H1 (cell line): ENCODE data around the gene ARHGAP8. TPM values are rescaled to one million over a fixed set of nuclear protein-coding genes. Genes with fewer than 3 reads are reported as not detected.

Source experiments
- ASH2L ChIP-seq: fragments of 200-600, 300-600 bp; sonication (generic); IDR thresholded peaks from one replicate; pipeline ENCODE4 v1.7.1; 2017; ENCODE audit warnings: low read length
- KDM5A ChIP-seq: fragments of 200-600 bp; IDR thresholded peaks from 2 replicates; pipeline ENCODE4 v1.7.1; 2012; ENCODE audit warnings: mild to moderate bottlenecking, low read length, inconsistent platforms, mixed read lengths
- NANOG ChIP-seq: IDR thresholded peaks from 2 replicates; pipeline ENCODE4 v1.6.1; 2011; ENCODE audit warnings: low read length, low read depth, mild to moderate bottlenecking, inconsistent platforms; ENCODE audit not compliant: insufficient read depth, poor library complexity, severe bottlenecking
- SP2 ChIP-seq: IDR thresholded peaks from 2 replicates; pipeline ENCODE4 v1.6.1; 2012; ENCODE audit warnings: mild to moderate bottlenecking, low read length, inconsistent platforms
- polyA plus RNA-seq, 7 experiments: library from polyadenylated mRNA; depleted of rRNA in 3 of 7; stranded (reverse) in 5 of 7; unstranded in 2 of 7; fragments of >200 nt in 5 of 7; fragments of 200-250 nt in 2 of 7; gene quantifications; 1 replicate in 5 of 7; 2 replicates in 1 of 7; 4 replicates in 1 of 7; pipeline versions ENCODE4 v1.2.1 to v1.2.3, GENCODE V29; 2011 to 2013; ENCODE audit warnings: missing spikeins in 2 of 7, mixed read lengths in 2 of 7
- total RNA-seq: library from RNA; stranded (reverse); fragmentation: NEBNext Ultra II Directional; extraction: Animal tissue kit (Norgen Biotek cat#: 25700); gene quantifications from 2 replicates; pipeline ENCODE4 v1.2.1, GENCODE V29; 2021

The ARHGAP8 gene
- total and polyA plus RNA-seq, 2 of the 8 experiments (the other 6 are each of a cell fraction or from before 2014, with no cell fraction given) = 35.6 to 47.7 TPM

- no peak for TF ChIP-seq ASH2L
- no peak for TF ChIP-seq NANOG
- TF ChIP-seq SP2 = no peak
- no peak for TF ChIP-seq KDM5A
These were observed 48.0 kb upstream of the ARHGAP8 start (continued) for GRCh38 chr22:44704159-44705021.
